ENCODE data around the gene TTLL11.

TTLL11 gene

DNA sequence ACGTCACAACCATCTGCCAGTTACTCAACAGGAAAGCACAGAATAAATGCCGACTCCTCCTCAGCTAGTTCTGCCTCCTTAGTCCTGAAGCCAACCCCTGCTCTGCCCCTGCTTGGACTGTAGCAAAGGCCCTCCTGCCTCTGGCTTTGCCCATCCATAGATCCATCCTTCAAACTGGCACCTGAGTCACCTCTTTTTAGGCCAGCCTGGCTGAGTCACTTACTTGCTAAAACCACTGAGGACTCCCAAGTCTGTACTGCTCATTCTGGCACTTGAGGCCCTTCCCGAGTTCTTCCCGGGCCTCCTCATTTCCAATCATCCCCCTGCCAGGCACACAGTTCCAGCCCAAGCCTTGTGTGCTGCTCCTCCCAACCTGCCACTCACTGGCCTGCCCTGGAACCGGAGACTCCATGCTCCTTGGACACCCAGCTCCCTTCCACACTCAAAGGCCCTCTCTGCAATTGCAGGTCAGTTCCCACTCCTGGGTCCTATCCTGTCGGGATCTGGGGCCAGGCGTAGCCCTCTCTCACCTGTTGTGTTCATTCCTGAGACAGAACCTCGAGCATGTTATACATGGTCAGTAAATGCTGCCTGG, 221.6 kb downstream of the TTLL11 start:
- no peak for DNase-seq

DNA sequence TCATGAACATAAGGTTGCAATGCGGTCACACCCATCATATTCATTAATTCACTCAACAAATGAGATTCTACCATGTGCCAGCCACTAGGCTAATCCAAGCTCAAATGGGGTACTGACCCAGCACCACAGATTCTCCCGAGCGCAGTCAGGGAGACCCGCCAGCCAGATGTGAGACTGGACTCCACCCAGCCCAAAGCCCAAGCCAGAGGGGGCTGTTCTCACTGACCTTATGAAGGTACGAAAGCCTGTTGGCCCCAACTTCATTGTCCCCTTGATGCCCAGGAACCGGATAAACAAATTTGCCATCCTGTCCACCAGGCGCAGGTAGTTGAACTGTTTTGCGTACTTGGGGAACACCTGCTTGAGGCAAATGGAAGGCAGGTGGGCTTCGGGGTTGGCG, 222.8 kb downstream of the TTLL11 start:
- DNase-seq, result no peak

DNA sequence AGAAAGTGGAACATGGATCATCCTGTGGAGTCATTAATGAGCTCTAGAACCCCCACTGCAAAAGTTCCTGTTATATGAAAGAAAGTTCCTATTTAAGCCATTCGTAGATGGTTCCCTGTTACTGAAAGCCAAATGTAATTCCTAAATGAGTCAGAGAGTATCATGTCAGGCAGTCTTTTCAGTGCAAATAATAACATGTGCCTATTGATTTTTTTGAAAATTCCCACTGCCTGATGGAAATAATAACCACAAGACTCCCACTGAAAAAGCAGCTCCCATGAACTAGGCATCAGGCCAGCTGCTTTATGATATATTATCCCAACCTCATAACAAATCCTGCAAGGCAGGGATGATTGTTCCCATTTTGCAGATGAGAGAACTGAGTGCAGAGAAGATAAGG, 224.5 kb downstream of the TTLL11 start:
- DNase-seq, result no peak

DNA sequence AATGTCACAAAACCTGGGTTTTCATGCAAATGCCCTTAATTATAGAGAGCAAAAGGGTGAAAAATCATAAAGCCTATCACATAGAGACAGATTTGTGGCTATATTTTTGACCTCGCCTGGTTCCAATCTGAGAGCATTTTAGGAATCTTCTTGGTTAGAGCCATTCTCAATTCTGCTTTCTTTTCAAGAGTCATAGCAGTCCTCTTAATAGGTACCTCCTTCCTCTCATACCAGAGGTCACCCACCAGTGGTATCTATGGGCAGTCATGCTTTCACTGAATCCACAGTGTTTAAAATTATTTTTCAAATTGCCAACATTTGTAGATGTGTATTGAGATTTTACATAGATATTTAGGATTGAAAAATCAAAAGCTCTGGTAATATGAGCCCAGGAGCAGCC, 226.2 kb downstream of the TTLL11 start:
- DNase-seq, result no peak

DNA sequence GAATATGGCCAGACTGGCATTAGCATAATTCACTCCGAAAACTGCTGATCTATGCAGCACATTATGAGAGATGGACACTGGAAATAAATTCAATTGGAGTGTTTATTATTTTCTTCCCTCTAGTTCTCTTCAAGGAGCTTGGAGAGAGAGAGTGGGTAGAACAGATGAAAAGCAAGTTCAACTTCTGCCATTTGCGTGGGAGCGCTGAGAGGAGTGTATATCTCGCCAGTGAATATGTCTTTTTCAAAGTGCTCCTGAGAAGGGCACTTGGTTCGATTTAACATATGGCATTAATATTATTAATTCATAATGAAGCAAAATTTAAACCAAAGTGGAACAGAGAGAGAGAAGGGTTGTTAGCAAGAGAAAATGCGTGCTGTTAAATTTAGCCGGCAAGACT, 227.2 kb downstream of the TTLL11 start:
- no peak for DNase-seq

DNA sequence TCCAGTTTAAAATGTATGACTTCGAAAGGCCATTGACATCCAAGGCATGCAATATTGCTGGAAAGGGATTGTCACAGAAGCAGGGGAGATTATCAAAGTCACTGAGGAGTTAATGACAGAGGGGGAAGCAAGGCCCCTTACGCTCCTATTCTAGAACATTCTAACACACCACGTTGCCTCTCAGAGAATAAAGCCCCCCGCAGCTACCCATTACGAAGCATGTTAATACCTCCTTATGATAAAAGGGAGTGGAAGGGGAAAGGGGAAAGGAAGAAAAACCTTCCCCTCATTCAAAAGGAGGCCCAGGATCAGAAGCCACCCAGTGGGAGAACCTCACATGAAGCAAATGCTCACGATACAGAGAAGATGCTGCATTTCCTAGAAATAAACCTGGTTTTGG, 228.0 kb downstream of the TTLL11 start:
- DNase-seq, result no peak

DNA sequence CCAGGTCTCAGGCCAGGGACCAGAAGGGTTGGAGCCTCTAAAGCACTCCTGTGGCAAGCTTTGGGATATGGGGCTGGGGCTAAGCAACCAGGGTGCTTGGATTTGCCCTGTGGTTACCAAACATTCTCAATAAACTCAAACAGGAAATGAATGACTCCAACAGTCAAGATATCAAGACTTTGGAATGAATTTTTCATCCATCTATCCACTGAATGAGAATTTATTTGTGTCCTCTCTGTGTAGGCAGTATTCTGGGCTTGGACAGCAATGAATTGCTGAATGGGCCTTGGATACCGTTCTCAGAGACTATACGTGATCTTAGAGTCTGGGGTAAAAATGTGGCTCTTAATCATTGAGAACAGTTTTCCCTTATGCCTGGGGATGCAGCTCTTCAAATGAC, 229.2 kb downstream of the TTLL11 start:
- no peak for DNase-seq

DNA sequence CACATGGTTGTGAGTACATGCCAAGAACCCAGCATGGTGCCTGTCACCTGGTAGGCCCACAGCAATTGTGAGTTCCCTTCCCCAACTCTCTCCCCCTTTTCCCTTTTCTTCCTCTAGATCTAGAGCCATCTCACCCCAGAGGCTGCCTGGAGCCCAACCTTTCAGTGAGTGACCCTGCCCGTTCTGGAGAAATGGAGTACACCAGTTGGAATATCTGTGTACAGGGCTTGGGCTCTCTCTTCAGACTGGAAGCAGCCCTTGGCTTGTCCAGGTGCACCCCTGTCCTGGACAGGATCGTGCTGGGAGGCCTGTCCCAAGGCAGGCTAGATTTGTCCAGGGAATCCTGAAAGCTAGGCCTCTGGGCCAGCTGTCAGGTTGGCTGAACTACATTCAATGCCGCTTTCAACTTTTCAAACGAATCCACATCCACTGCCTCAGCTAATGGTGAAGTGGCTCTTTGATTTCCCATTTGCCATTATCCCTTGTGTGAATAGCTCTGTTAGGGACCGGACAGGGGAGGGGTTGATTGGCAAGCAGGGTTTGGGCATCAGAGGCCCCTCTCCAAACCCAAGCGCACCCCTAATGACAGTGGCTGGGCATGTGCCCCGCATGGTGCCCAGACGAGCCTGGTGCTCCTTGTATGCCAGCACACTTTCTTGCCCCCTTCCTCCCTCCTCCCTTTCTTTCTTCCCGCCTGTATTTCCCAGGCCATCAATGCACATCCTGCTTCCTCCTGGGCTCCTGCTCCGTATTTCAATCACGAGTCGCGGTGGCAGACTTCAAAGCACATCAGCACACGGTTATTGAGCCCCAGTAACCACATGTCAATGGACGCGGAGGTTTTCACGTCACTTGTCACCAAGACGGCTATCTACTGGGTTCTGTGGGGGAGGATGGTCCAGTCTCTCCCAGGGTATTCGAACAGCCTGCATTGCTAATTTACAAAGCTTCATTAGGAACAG, 230.5 kb downstream of the TTLL11 start:
- DNase-seq, result no peak

DNA sequence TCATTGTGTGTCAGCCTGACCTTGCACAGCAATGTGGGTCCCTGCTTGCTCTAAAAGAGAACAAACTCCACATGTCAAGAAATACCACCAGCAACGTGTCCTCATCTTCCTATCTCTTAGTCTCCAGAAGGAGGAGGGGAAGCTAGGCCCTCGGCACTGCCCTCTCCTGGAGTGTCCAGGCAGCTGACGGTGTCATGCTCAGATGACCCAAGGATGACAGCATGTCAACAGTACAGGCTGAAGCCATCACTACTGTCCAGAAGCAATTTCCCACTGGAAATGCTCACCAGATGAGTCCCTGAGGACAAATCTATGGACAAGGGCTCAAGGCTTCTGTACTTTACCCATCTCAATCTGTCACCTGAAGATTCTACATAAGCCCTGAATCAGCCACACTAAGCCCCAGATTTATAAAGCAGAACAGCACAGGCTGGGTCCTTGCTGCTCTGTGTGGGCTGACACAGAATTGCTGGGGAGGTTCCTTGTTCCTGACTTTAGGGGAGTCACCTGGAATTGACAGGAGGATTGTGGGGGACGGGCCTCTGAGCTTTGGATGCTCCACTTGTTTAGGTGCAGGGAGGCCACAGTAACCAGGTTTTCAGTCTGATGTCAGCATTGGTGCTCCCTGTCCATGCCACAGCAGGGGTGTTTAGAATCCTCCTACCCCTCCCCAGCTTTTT, 231.5 kb downstream of the TTLL11 start:
- no peak for DNase-seq

DNA sequence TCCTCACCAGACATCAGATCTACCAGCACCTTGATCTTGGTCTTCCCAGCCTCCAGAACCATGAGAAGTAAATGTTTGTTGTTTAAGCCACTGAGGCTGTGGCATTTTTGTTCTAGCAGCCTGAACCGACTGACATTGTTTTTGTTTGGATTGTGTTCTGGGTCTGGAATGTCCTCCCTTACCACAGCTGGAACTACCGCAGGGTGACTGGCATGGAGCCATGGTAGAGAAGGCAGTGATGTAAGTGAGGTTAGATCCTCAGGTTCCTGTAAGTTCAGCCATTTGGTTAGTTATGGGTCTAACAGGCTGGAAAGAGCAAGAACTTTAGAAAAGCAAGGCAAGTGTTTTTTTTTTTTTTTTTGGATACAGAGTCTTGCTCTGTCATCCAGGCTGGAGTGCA, 232.4 kb downstream of the TTLL11 start:
- DNase-seq, result no peak

DNA sequence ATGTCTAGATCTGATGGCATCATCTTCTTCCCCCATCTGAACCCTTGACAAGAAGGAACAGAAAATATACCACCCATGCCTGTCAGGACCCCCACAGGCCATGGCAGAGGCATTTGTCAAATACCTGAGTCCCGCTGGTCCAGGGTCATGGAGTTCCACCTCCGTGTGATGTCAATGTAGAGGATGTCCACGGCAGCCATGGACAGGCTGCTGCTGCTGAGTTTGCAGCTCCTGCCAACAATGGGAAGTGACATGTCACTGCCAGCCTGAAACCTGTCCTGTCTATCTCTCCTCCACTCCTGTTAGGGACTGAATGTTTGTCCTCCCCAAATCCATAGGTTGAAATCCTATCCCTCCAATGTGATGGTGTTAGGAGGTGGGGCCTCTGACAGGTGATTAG, 232.9 kb downstream of the TTLL11 start:
- DNase-seq, result no peak

DNA sequence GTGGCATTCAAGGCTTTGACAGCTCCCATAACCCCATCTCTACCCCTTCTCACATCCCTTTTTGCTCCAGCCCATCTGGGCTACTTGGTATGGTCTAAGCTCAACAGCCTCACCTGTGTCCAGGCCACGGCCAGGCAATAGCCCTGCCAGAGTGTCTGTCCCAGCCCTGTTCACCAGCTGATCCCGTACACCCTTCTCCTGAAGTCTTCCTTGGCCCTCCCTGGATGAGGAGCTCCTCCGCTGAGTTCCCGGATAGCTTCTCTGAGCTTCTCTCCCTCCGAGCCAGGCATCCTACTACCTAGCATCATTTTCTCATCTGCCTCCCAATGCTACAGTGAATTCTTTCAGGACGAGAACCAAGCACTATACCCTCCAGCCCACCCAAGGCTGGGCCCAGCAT, 233.5 kb downstream of the TTLL11 start:
- no peak for DNase-seq

DNA sequence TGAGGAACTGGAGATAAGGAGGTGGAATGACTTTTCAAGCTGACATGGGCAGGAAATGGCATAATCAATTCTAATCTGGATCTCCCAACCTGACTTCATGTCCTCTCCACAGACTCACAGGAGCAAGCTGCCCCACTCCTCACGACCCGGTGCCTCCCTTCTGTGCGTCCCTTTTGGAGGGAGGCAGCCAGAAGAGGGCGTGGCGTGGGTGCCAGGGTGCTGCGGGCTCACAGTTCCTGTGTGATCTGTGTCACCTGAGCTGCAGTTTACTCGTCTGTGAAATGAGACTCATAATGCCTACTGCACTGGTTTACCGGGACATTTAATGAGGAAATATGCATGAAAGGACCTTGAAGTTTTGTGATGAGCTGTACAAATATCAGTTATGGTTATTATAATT, 234.3 kb downstream of the TTLL11 start:
- DNase-seq, result no peak

DNA sequence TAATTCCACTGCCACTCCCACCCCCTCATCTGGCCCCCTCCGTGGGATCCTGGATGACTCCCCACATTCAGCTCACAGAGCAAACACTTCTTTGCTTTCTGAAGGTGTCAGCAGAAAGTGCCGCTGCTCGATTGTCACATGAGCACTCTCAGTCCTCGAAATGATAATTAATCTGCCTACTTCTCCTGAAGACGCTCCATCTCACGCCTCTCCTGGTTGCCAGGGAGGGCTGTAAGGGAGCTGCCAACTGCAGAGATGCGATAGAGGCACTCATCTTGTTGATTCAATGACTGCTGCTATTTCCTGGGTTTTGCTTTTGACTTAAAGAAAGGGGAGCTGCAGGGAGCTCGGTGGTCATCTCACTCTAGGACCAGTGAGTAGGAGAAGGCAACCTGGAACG, 235.2 kb downstream of the TTLL11 start:
- DNase-seq, result no peak

DNA sequence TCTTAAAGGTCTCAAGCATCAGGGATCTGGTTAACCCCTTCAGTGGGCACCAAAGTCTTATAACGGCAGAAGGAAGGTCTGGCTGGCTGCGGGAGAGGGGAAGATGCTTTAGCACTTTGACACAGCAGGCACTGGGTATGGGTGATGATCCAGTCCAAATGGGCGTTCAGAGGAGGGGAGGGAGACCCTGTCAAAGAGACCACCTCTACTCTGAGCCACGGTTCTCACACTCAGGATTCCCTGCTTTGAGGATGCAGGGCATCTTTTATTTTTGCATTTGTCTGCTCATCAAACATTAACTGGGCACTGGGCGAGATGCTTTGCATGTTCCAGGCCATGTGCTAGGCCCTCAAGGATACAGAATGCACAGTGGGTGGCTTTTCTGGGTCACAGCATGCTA, 237.6 kb downstream of the TTLL11 start:
- DNase-seq, result no peak

DNA sequence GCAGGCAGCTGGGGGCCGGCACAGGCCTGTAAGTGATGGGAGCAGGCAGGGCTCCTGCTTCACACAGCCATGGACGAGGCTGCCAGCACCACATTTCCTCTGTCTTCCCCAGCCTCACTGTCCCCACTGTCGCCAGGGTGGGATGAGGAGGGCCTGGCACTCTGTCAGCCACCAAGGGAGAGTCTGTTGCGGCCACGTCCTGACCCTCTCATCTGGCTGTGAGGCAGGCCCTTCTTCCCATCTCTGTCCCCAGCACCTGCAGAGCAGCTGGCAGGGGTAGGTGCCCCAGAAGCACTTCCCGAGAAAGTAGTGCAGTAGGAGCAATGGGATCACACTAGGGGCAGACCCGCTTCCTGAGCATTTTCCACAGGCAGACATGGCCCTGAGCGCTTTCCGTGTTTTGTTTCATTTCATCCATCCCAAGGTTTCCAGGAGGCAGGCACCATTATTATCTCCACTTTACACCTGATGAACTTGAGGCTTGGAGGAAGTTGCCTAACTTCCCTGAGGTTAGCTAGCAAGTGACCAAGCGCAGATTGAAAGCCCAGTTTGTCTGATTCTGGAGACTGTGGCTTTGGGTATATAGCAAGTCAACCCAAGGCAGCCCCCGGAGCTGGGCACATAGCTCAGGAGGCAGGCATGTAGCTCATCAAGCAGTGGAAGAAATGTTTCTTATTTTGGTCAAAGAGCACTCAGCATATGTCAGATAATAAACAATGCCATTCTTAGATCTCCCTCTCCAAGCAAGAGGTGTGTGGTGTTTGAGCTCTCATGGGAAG, 239.3 kb downstream of the TTLL11 start:
- no peak for DNase-seq

DNA sequence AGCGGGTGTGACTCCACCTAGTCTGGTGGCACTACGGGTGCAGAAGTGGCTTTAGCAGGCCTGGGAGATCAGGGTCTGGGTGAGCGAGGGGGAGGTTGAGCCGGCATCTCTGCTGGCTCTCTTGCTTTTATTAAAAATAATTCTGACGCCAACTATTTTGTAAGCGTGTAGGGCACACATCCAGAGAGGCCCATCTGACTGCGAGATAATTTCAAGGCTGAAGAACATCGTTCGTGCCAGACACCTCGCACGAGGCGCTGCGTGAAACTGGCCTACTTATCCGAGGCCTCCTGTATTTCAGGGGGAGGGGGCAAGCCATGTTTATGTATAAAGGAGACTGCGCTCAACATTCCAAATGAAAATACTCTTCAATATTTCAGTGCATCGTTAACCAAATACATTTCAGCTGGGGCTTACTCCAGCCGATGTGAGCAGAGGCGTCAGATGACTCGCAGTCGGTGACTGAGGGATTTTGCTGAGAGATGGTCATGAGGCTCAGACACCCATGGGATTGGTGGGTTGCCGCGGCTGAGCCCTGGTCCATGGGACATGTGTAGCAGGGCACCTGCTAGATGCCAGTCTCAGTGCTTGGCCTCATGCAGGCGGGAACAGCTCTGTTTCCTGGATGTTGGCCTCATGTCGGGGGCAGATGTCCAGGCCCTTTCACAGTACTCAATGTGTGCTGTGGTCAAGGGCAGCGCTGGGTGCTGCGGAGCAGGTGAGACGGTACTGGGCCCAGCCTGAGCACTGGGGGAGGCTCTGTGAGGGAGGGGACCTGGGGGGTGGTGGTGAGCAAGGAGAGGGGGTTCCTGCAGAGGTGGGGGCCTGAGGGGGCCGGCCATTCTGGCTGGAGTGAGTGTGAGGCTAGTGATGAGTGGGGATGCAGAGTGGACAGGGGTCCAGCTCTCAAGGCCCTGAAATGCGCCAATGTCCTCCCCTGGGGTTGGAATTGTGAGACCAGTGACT, 240.2 kb downstream of the TTLL11 start:
- DNase-seq, result no peak

DNA sequence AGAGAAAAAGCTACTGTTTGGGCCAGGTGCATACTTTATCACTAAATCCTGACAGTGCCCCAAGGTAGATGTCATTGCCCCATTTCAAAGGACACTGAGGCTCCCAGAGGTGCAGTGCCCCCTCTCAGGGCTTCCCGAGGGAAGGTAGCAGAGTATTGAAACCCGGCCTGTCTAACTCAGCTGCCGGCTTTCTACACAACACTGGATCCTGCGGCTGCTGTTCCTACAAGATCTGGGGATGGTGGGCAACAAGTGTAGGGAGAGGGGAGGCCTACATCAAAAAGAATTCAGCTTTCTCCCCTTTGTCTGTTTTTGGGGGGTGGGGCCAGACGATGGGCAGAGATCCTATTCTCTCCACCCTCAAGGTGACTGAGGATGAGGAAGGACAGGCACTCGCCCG, 240.9 kb downstream of the TTLL11 start:
- no peak for DNase-seq

DNA sequence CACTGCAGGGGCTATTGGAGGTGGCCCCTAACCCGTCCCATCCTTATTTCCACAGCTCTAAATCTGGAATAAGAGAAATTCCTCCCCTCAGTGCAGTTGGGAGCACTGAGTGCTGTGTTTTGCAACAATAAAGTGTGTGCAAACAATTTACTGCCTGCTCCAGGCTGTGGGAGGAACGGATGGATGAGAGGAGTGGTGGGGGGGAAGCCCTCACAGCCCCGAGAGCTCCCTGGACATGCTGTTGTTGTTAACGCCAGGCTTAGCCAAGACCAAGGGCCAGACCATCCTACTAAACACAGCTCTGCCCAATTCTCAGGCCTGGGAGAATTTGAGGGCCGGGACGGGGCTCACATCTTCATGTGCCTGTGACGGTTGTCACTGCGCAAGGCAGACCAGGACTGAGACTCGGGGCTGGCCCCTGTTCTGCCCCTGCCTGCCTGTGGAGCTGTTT, 241.4 kb downstream of the TTLL11 start:
- no peak for DNase-seq

DNA sequence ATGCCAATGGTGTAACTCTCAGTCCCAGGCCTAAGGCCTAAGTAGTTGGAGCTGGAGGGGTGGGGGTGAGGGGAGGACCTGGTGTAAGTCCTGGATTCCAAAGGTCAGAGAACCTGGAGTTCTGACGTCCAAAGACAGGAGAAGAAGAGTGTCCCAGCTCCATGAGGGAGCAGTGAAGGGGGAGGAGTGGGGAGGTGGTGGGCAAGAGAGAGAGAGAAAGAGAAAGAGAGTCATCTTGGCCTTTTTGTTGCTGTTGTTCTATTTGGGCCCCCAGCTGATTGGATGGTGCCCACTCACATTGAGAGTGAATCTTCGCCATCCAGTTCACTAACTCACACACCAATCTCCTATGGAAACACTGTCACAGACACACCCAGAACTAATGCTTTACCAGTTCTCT, 242.7 kb downstream of the TTLL11 start:
- no peak for DNase-seq

DNA sequence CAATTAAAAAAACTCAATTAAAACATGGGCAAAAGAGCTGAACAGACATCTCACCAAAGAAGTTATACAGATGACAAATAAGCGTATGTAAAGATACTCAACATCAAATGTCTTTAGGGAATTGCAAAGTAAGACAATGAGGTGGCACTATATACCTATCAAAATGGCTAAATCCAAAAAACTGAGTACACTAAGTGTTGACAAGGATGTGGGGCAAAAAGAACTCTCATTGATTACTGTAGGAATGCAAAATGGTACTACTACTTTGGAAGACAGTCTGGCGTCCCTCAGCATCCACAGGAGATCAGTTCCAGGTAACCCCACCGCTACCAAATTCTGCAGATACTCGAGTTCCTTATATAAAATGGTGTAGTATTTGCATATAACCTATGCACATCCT, 243.6 kb downstream of the TTLL11 start:
- no peak for DNase-seq

DNA sequence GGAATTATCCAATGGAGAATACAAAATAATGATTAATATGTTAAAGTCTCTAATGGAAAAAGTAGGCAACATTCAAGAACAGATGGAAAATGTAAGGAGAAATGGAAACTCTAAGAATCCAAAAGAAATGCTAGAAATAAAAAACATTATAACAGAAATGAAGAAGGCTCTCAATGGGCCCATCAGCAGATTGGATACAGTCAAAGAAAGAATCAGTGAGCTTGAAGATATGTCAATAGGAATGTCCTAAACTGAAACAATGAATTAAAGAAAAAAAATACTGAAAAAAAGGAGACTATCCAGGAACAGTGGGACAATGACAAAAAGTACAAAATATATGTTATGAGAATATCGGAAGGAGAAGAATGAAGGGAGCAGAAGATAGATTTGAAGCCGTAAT, 248.5 kb downstream of the TTLL11 start:
- no peak for DNase-seq

Data from CD4-positive, alpha-beta T cell treated with Interleukin-4 for 1 hour (primary cell).